Stomach smooth muscle (tissue), 2 donors: ENCODE data around the gene EXOC2.

Experiments used
- H3K27ac ChIP-seq: one replicate; pipeline ENCODE4 v1.7.0; 2013; ENCODE audit warnings: mild to moderate bottlenecking, low read length, inconsistent platforms
- H3K27me3 ChIP-seq, 2 donors: one replicate each; pipeline ENCODE4 v1.7.0; 2013; ENCODE audit warnings: low read length in 2 of 2; ENCODE audit not compliant: insufficient read depth in 2 of 2, control insufficient read depth in 1 of 2
- H3K36me3 ChIP-seq, 2 donors: one replicate each; pipeline ENCODE4 v1.7.0; 2013; ENCODE audit warnings: low read length in 2 of 2; ENCODE audit not compliant: control insufficient read depth in 2 of 2, insufficient read depth in 2 of 2
- H3K4me1 ChIP-seq: one replicate; pipeline ENCODE4 v1.7.0; 2013; ENCODE audit warnings: low read length; ENCODE audit not compliant: control insufficient read depth, insufficient read depth
- H3K4me3 ChIP-seq, 2 donors: one replicate each; pipeline ENCODE4 v1.7.0; 2013; ENCODE audit warnings: low read length in 2 of 2
- H3K9ac ChIP-seq, 2 donors: one replicate each; pipeline ENCODE4 v1.7.0; 2013; ENCODE audit warnings: low read length in 2 of 2, mild to moderate bottlenecking in 1 of 2
- H3K9me3 ChIP-seq, 2 donors: one replicate each; pipeline ENCODE4 v1.7.0; 2013; ENCODE audit warnings: low read length in 2 of 2; ENCODE audit not compliant: control insufficient read depth in 2 of 2
- donor health status: healthy.
- donor health status: Pancreatic carcinoma.

EXOC2 gene

GRCh38 chr6:656460-657252, 36.3 kb downstream of the EXOC2 start, which contains the start of gene HUS1B:
Gene HUS1B (minus strand): TSS chr6:657100. CDS start chr6:656944, 156 bp downstream.
- Histone ChIP-seq H3K4me1 (peaks cover 9% of the 10 kb centered on the region), H3K27ac (no peak within 1 kb of the TSS), H3K4me3 (no peak within 1 kb of the TSS), H3K9ac (no peak within 1 kb of the TSS), H3K27me3 (no peaks in the 10 kb centered on the region), H3K36me3 (peaks cover 0 to 3% of the 10 kb centered on the region in 2 donors), H3K9me3 (peaks cover 4 to 11% of the 10 kb centered on the region in 2 donors)

- Histone ChIP-seq H3K4me3 (no peak overlapping the region), H3K9ac (no peak overlapping the region), H3K27me3 (no peaks in the 10 kb centered on the region), H3K4me1 (peaks cover 5% of the 10 kb centered on the region), H3K9me3 (peaks cover 4 to 11% of the 10 kb centered on the region in 2 donors), H3K27ac (no peak overlapping the region), H3K36me3 (peaks cover 0 to 3% of the 10 kb centered on the region in 2 donors)
Measured at GRCh38 chr6:654136-654535, 38.8 kb downstream of the EXOC2 start.

DNA sequence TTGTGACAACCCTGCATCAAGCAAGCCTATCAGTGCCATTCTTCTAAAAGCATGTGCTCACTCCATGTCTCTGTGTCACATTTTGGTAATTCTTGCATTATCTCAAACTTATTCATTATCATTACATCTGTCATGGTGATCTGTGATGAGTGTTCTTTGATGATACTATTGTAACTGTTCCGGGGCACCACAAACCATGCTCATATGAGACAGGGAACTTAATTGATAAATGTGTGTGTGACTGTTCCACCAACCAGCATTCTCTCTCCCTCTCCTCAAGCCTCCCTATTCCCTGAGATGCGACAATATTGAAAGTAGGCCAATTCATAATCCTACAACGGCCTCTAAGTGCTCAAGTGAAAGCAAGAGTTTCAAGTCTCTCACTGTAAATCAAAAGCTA, 40.1 kb downstream of the EXOC2 start:
- H3K36me3 ChIP-seq, result peaks cover 0 to 3% of the 10 kb centered on the region in 2 donors
- no peak overlapping the region for H3K4me3 ChIP-seq
- H3K27me3 ChIP-seq, result no peaks in the 10 kb centered on the region
- peaks cover 4% of the 10 kb centered on the region for H3K4me1 ChIP-seq
- H3K9ac ChIP-seq, result no peak overlapping the region
- no peak overlapping the region for H3K27ac ChIP-seq
- H3K9me3 ChIP-seq, result peaks cover 4 to 11% of the 10 kb centered on the region in 2 donors

DNA sequence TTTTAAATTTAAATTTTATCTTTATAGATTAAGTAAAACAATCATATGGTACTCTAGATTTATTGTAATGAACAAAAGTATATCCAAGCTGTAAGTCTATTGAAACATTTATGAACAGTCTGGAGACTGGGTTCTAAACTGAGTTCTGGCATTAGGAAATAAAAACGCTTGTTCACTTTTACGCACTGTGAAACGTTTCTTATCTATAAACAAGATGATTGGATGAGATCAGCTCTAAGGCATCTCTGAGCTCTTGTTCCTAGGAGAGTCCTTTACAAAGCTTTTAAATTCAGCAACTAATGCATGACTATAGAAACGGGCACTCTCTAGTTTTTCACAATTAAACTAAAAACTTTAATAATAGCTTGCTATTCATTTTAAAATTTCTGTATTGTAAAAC, 42.8 kb downstream of the EXOC2 start:
- H3K27me3 ChIP-seq, result no peaks in the 10 kb centered on the region
- no peak overlapping the region for H3K27ac ChIP-seq
- H3K9ac ChIP-seq, result no peak overlapping the region
- H3K4me1 ChIP-seq, result no peaks in the 10 kb centered on the region
- H3K4me3 ChIP-seq, result no peak overlapping the region
- H3K9me3 ChIP-seq, result peaks cover 4 to 11% of the 10 kb centered on the region in 2 donors
- no peaks in the 10 kb centered on the region for H3K36me3 ChIP-seq

GRCh38 chr6:642805-643204, 50.1 kb downstream of the EXOC2 start:
- Histone ChIP-seq H3K9ac (no peak overlapping the region), H3K27ac (no peak overlapping the region), H3K4me1 (no peaks in the 10 kb centered on the region)

DNA sequence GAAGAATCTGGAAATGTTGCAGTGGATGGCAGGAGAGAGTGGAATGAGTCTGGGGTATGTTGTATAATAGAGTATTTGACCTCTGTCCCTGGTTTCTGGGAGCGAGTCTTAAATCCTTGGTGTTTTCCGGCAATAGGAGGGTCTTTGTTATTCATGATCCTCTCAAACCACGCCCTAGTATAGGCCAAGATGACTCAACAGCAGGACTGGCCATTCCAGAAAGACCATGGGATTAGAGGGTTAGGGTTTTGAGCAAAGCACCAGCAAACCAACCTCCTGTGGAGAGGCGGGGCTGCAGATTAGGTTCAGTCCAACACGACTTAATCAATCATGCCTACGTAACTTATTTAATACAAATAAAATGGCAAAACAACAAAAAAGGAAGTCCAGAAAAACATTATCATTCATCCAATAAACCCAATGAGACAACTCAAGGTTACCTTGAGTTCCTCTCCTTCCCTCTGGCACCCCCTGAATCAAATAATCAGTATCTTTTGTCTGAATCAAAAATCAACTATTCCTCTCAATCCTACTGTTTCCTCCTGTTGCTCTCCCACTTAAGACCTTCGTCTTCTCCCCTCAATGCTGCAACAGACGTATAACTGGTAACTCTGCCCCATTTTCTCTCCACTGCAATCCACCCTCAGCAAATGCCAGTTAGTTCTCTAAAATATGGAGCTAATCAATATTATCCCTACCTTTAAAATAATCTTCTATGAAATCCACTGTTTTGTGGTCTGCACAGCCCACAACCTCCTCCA, 51.5 kb downstream of the EXOC2 start:
- Histone ChIP-seq H3K27ac (no peak overlapping the region), H3K4me1 (no peaks in the 10 kb centered on the region), H3K9ac (no peak overlapping the region), H3K36me3 (peaks cover 0 to 2% of the 10 kb centered on the region in 2 donors), H3K9me3 (no peaks in the 10 kb centered on the region), H3K27me3 (no peaks in the 10 kb centered on the region), H3K4me3 (no peak overlapping the region)

More at GRCh38 chr6:642805-643204, 50.1 kb downstream of the EXOC2 start:
- Histone ChIP-seq H3K36me3 (no peaks in the 10 kb centered on the region), H3K27me3 (no peaks in the 10 kb centered on the region), H3K4me3 (no peak overlapping the region), H3K9me3 (no peaks in the 10 kb centered on the region)

GRCh38 chr6:636488-636887, 56.5 kb downstream of the EXOC2 start:
- H3K4me3 ChIP-seq, result no peak overlapping the region
- no peak overlapping the region for H3K9ac ChIP-seq
- no peaks in the 10 kb centered on the region for H3K4me1 ChIP-seq
- peaks cover 0 to 3% of the 10 kb centered on the region in 2 donors for H3K36me3 ChIP-seq
- H3K27ac ChIP-seq, result no peak overlapping the region
- no peaks in the 10 kb centered on the region for H3K27me3 ChIP-seq
- H3K9me3 ChIP-seq, result no peaks in the 10 kb centered on the region

DNA sequence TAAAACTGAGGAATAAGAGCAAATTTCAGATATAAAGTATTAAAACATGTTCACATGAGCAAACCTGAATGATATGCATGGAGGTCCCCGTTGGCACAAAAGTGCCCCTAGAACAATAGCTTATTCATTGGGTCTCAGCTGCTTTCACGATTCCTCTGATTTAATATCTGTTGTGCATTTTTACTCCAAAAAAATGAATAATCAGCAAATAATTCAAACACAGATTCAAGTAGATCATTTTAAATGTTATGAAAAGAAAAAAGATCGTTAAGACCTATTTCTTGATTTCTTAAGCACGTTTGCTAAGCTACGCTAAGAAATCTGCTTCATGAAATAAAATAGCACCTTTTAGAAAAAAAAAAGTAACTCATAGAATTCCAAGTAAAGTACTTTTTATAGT, 57.7 kb downstream of the EXOC2 start:
- Histone ChIP-seq H3K4me3 (no peak overlapping the region), H3K4me1 (no peaks in the 10 kb centered on the region), H3K27ac (no peak overlapping the region), H3K9me3 (no peaks in the 10 kb centered on the region), H3K9ac (no peak overlapping the region), H3K27me3 (no peaks in the 10 kb centered on the region), H3K36me3 (peaks cover 0 to 7% of the 10 kb centered on the region in 2 donors)

GRCh38 chr6:633611-634010, 59.3 kb downstream of the EXOC2 start:
- Histone ChIP-seq H3K27ac (no peak overlapping the region), H3K36me3 (peaks cover 0 to 7% of the 10 kb centered on the region in 2 donors), H3K27me3 (no peaks in the 10 kb centered on the region), H3K9me3 (no peaks in the 10 kb centered on the region), H3K4me1 (no peaks in the 10 kb centered on the region), H3K4me3 (no peak overlapping the region), H3K9ac (no peak overlapping the region)

GRCh38 chr6:628766-629165, 64.2 kb downstream of the EXOC2 start:
- Histone ChIP-seq H3K27me3 (no peaks in the 10 kb centered on the region), H3K4me1 (peaks cover 3% of the 10 kb centered on the region), H3K36me3 (peaks cover 0 to 3% of the 10 kb centered on the region in 2 donors)

More at GRCh38 chr6:628766-629165, 64.2 kb downstream of the EXOC2 start:
- Histone ChIP-seq H3K9ac (no peak overlapping the region), H3K4me3 (no peak overlapping the region), H3K9me3 (no peaks in the 10 kb centered on the region), H3K27ac (no peak overlapping the region)
